Activated CD4-positive, alpha-beta T cell treated with anti-CD3 and anti-CD28 coated beads for 36 hours (primary cell): ENCODE data around the gene PLA1A. TPM values are rescaled to one million over a fixed set of nuclear protein-coding genes. Genes with fewer than 3 reads are reported as not detected.
"Not testable (repeated sequence)": the region's sequence is repeated elsewhere in the genome, so short reads cannot be mapped to it uniquely, and the experiment has no call there.

Experiments
- ATAC-seq: fragments of 200-7000 bp; cut with Tn5 transposase; one replicate; pipeline ENCODE4 v1.10.0; 2021; ENCODE audit warnings: mild to moderate bottlenecking, moderate library complexity
- CTCF ChIA-PET: fragments of 350-600 bp; sonication (Branson Sonifier 250); formaldehyde crosslinking; loops from one replicate; lab custom pipeline; 2021; ENCODE audit warnings: antibody characterized with exemption; lab: Charles Lee
- POLR2A ChIA-PET: fragments of 350-600 bp; sonication (Branson Sonifier 250); formaldehyde crosslinking; loops from one replicate; lab custom pipeline; 2021; ENCODE audit warnings: antibody characterized with exemption, inconsistent platforms; lab: Charles Lee
- DNase-seq: peaks from one replicate; pipeline ENCODE4 v3.0.0-alpha.2; 2020
- H3K27ac Mint-ChIP-seq: one replicate; pipeline ENCODE4 v1.8.0; 2021; ENCODE audit warnings: mixed read lengths
- H3K27me3 Mint-ChIP-seq: one replicate; pipeline ENCODE4 v1.8.0; 2021; ENCODE audit warnings: mixed read lengths
- H3K36me3 Mint-ChIP-seq: one replicate; pipeline ENCODE4 v1.8.0; 2021; ENCODE audit warnings: low read depth, mixed read lengths
- H3K4me1 Mint-ChIP-seq: one replicate; pipeline ENCODE4 v1.8.0; 2021; ENCODE audit warnings: mixed read lengths
- H3K4me3 Mint-ChIP-seq: one replicate; pipeline ENCODE4 v1.8.0; 2021; ENCODE audit warnings: mild to moderate bottlenecking, moderate library complexity, mixed read lengths
- H3K9me3 Mint-ChIP-seq: one replicate; pipeline ENCODE4 v1.8.0; 2021; ENCODE audit warnings: low read depth, mixed read lengths
- intact Hi-C, 2 experiments: fragments of 100-400 bp; cut with DNase I in 1 of 2; cut with micrococcal nuclease in 1 of 2; formaldehyde crosslinking; loops; one replicate each; pipeline versions ENCODE4 v1.14.2 to v1.15.1; 2022 to 2024; cut with DNase I, micrococcal nuclease
- total RNA-seq, 2 experiments: library from RNA; stranded (reverse); gene quantifications; one replicate each; pipeline ENCODE4 v1.2.3, GENCODE V29; 2021

PLA1A gene
- total RNA-seq, 2 experiments from 2014 or later = not detected

GRCh38 chr3:119673875-119674274, 76.2 kb downstream of the PLA1A start:
- DNase-seq (no peak), ATAC-seq (no peak)
- Mint-ChIP-seq H3K27me3 (no peaks in the 10 kb centered on the region), H3K27ac (no peak overlapping the region), H3K4me1 (peaks cover 43% of the 10 kb centered on the region), H3K36me3 (peaks cover 53% of the 10 kb centered on the region), H3K9me3 (no peaks in the 10 kb centered on the region), H3K4me3 (no peak overlapping the region)
- CTCF ChIA-PET = interaction anchor here (2.4 kb wide), 1 partner anchor 11 kb away, joined by 6 read pairs; no protein-coding TSS in a partner anchor
- intact Hi-C loops = loop anchor here (10.0 kb wide), 2 partner anchors 379 to 1071 kb away; partner anchors contain the start of genes ARHGAP31 (in 1 of the 2), GTF2E1 (in 1 of the 2) and RABL3 (in 1 of the 2)
- POLR2A ChIA-PET = no interaction called here

- H3K9me3 Mint-ChIP-seq = no peaks in the 10 kb centered on the region
- peaks cover 45% of the 10 kb centered on the region for H3K36me3 Mint-ChIP-seq
- H3K27me3 Mint-ChIP-seq = no peaks in the 10 kb centered on the region
- peak overlapping the region; percentile 97 for H3K27ac Mint-ChIP-seq
- DNase-seq (no peak), ATAC-seq (no peak)
- intact Hi-C loops = loop anchor here (5.0 to 10.0 kb wide), 6 partner anchors 93 to 1069 kb away; partner anchors contain the start of genes GTF2E1 (in 2 of the 2), RABL3 (in 2 of the 2) and ARHGAP31 (in 1 of the 2)
- ChIA-PET POLR2A (interaction anchor here (0.7 to 2.3 kb wide), 5 partner anchors 14 to 420 kb away, joined by 3 to 12 read pairs (median 4); partner anchors contain the start of gene TIMMDC1), CTCF (interaction anchor here (0.7 to 1.5 kb wide), 3 partner anchors 11 to 108 kb away, joined by 3 to 4 read pairs (median 3); no protein-coding TSS in a partner anchor)
- peak overlapping the region; percentile 95 for H3K4me3 Mint-ChIP-seq
- H3K4me1 Mint-ChIP-seq = peaks cover 39% of the 10 kb centered on the region
These were observed 77.6 kb downstream of the PLA1A start for GRCh38 chr3:119675188-119675874.

- H3K27me3 Mint-ChIP-seq = no peaks in the 10 kb centered on the region
- CTCF ChIA-PET = interaction anchor here (0.6 to 1.5 kb wide), 5 partner anchors 11 to 141 kb away, joined by 3 to 4 read pairs (median 4); no protein-coding TSS in a partner anchor
- peak overlapping the region; percentile 95 for H3K4me3 Mint-ChIP-seq
- POLR2A ChIA-PET = interaction anchor here (1.0 to 2.3 kb wide), 4 partner anchors 14 to 420 kb away, joined by 3 to 12 read pairs (median 3); partner anchors contain the start of gene TIMMDC1
- intact Hi-C loops = loop anchor here (2.0 to 10.0 kb wide), 11 partner anchors 25 to 1069 kb away; partner anchors contain the start of genes GTF2E1 (in 2 of the 2), RABL3 (in 2 of the 2), ARHGAP31 (in 1 of the 2) and LRRC58 (in 1 of the 2)
- DNase-seq (no peak), ATAC-seq (no peak)
- peaks cover 37% of the 10 kb centered on the region for H3K4me1 Mint-ChIP-seq
- H3K36me3 Mint-ChIP-seq = peaks cover 38% of the 10 kb centered on the region
- peak overlapping the region; percentile 97 for H3K27ac Mint-ChIP-seq
- H3K9me3 Mint-ChIP-seq = no peaks in the 10 kb centered on the region
These were observed 78.3 kb downstream of the PLA1A start for GRCh38 chr3:119676020-119676419.

GRCh38 chr3:119676771-119677640, 79.3 kb downstream of the PLA1A start, which contains the start of gene COX17:
Gene COX17 (minus strand): TSS chr3:119677406. CDS start chr3:119677310, 96 bp downstream.
- H3K9me3 Mint-ChIP-seq = no peaks in the 10 kb centered on the region
- peak within 1 kb of the TSS; percentile 95 for H3K4me3 Mint-ChIP-seq
- intact Hi-C loops = loop anchor here (1.0 to 10.0 kb wide), 20 partner anchors 23 to 1068 kb away; partner anchors contain the start of genes ARHGAP31 (in 2 of the 2), GTF2E1 (in 2 of the 2), POGLUT1 (in 2 of the 2) and RABL3 (in 2 of the 2)
- H3K27ac Mint-ChIP-seq = peak within 1 kb of the TSS; percentile 97
- peak; percentile 91 for ATAC-seq
- peaks cover 31% of the 10 kb centered on the region for H3K36me3 Mint-ChIP-seq
- H3K27me3 Mint-ChIP-seq = no peaks in the 10 kb centered on the region
- peak; percentile 97 for DNase-seq
- ChIA-PET CTCF (interaction anchor here (1.1 to 1.5 kb wide), 3 partner anchors 13 to 436 kb away, joined by 3 to 4 read pairs (median 4); partner anchors contain the start of gene ARHGAP31), POLR2A (interaction anchor here (1.4 to 2.3 kb wide), 4 partner anchors 13 to 419 kb away, joined by 3 to 12 read pairs (median 3); partner anchors contain the start of genes TIMMDC1 and TMEM39A)
- peaks cover 36% of the 10 kb centered on the region for H3K4me1 Mint-ChIP-seq

GRCh38 chr3:119677641-119677934, 79.9 kb downstream of the PLA1A start:
- CTCF ChIA-PET = interaction anchor here (1.1 to 1.2 kb wide), 2 partner anchors 384 to 436 kb away, joined by 3 to 4 read pairs; partner anchors contain the start of gene ARHGAP31
- POLR2A ChIA-PET = interaction anchor here (1.4 to 1.5 kb wide), 2 partner anchors 214 to 418 kb away, joined by 3 read pairs; partner anchors contain the start of gene TMEM39A
- intact Hi-C loops = loop anchor here (1.0 to 10.0 kb wide), 20 partner anchors 23 to 1067 kb away; partner anchors contain the start of genes ARHGAP31 (in 2 of the 2), GTF2E1 (in 2 of the 2), POGLUT1 (in 2 of the 2) and RABL3 (in 2 of the 2)
- peak overlapping the region; percentile 97 for H3K27ac Mint-ChIP-seq
- DNase-seq (no peak), ATAC-seq (no peak)
- H3K9me3 Mint-ChIP-seq = no peaks in the 10 kb centered on the region
- H3K4me3 Mint-ChIP-seq = peak overlapping the region; percentile 95
- no peaks in the 10 kb centered on the region for H3K27me3 Mint-ChIP-seq
- H3K36me3 Mint-ChIP-seq = peaks cover 28% of the 10 kb centered on the region
- H3K4me1 Mint-ChIP-seq = peaks cover 32% of the 10 kb centered on the region

- H3K27ac Mint-ChIP-seq, POLR2A ChIA-PET: not testable (repeated sequence)
These were observed 80.5 kb downstream of the PLA1A start for GRCh38 chr3:119678209-119678608.

More at GRCh38 chr3:119678209-119678608, 80.5 kb downstream of the PLA1A start:
- Mint-ChIP-seq H3K4me1 (peaks cover 30% of the 10 kb centered on the region), H3K36me3 (peaks cover 24% of the 10 kb centered on the region)
- H3K4me3 Mint-ChIP-seq, H3K9me3 Mint-ChIP-seq, ATAC-seq, CTCF ChIA-PET, DNase-seq, H3K27me3 Mint-ChIP-seq: not testable (repeated sequence)
- intact Hi-C loops = loop anchor here (5.0 to 10.0 kb wide), 6 partner anchors 96 to 1067 kb away; partner anchors contain the start of genes GTF2E1 (in 2 of the 2), RABL3 (in 2 of the 2) and ARHGAP31 (in 1 of the 2)

Other genes starting within 250 kb of the PLA1A start
- 10 to 100 TPM; 24.5 to 30.5 TPM for gene TMEM39A, start 134.3 kb upstream of the PLA1A start, total RNA-seq
- 10 to 100 TPM; 11.4 to 12.3 TPM for gene POGLUT1, start 128.9 kb upstream of the PLA1A start, total RNA-seq
- 10 to 100 TPM; 82.3 to 96.0 TPM for gene TIMMDC1, start 99.3 kb upstream of the PLA1A start, total RNA-seq
- 1 to 10 TPM in 1 of 2 experiments, under 1 TPM in 1; 0.74 to 1.2 TPM for gene CD80, start 38.3 kb upstream of the PLA1A start, total RNA-seq
- 1 to 10 TPM; 2.5 to 3.5 TPM for gene ADPRH, start 18.4 kb upstream of the PLA1A start, total RNA-seq
- gene POPDC2, start 62.7 kb downstream of the PLA1A start, total RNA-seq = 1 to 10 TPM; 1.4 to 1.7 TPM
- 10 to 100 TPM; 69.5 to 82.8 TPM for gene COX17, start 79.5 kb downstream of the PLA1A start, total RNA-seq
- under 1 TPM; 0.25 to 0.67 TPM for gene CFAP91, start 105.1 kb downstream of the PLA1A start, total RNA-seq
- gene NR1I2, start 184.2 kb downstream of the PLA1A start, total RNA-seq = under 1 TPM; 0.27 to 0.40 TPM